Psoas muscle (tissue), 8 donors: Measurements from ENCODE around the gene ACAD9. TPM values are rescaled to one million over a fixed set of nuclear protein-coding genes. Genes with fewer than 3 reads are reported as not detected.

Experiments used
- ATAC-seq, 4 donors: fragments of 200-7000 bp; cut with Tn5 transposase; one replicate each; pipeline ENCODE4 v1.9.1; 2020; ENCODE audit warnings: moderate library complexity in 3 of 4, mild to moderate bottlenecking in 2 of 4
- DNase-seq, 2 donors: peaks; one replicate each; pipeline ENCODE4 v3.0.0-alpha.2; 2020
- H3K27ac ChIP-seq: fragments of 200-600 bp; one replicate; pipeline ENCODE4 v1.8.0; 2022
- H3K27me3 ChIP-seq, 3 donors: fragments of 200-600 bp in 1 of 3; one replicate each; pipeline versions ENCODE4 v1.6.1 to v1.8.0; 2013 to 2022; ENCODE audit warnings: low read length in 2 of 3, mild to moderate bottlenecking in 2 of 3, moderate library complexity in 1 of 3; ENCODE audit not compliant: insufficient read depth in 3 of 3
- H3K36me3 ChIP-seq, 2 donors: fragments of 200-600 bp in 1 of 2; one replicate each; pipeline versions ENCODE4 v1.6.1 to v1.8.0; 2013 to 2022; ENCODE audit warnings: low read depth in 1 of 2, mild to moderate bottlenecking in 1 of 2, moderate library complexity in 1 of 2; ENCODE audit not compliant: insufficient read depth in 1 of 2
- H3K4me1 ChIP-seq: fragments of 200-600 bp; one replicate; pipeline ENCODE4 v1.8.0; 2022
- H3K4me3 ChIP-seq: fragments of 200-600 bp; one replicate; pipeline ENCODE4 v1.8.0; 2022; ENCODE audit warnings: mild to moderate bottlenecking
- H3K9me3 ChIP-seq: fragments of 200-600 bp; one replicate; pipeline ENCODE4 v1.8.0; 2022
- WGBS, 3 donors: extraction: QIAGEN DNeasy Blood & Tissue Kit; methylation state at CpG; one replicate each; pipeline versions ENCODE4 v1.1.6 to v1.1.7; 2013; 5-methylcytosine and 5-hydroxymethylcytosine counted together
- intact Hi-C, 2 donors: fragments of 100-400 bp; cut with DNase I; formaldehyde crosslinking; loops; one replicate each; pipeline versions ENCODE4 v1.11.0 to v1.14.2; 2022
- polyA plus RNA-seq, 3 donors: library from polyadenylated mRNA; stranded (reverse); fragments of 200-250 nt; gene quantifications; one replicate each; pipeline ENCODE4 v1.2.3, GENCODE V29; 2013
- total RNA-seq, 4 donors: library from RNA; stranded (reverse); fragmentation: NEBNext Ultra II Directional in 2 of 4; extraction: Animal tissue kit (Norgen Biotek cat#: 25700) in 2 of 4; gene quantifications; one replicate each; pipeline versions ENCODE4 v1.2.1 to v1.2.4, GENCODE V29; 2021 to 2023
- TF ChIP-seq, protein P1 (sequence below): fragments of 200-600 bp; IDR thresholded peaks from one replicate; pipeline ENCODE4 v1.8.0; 2022; ENCODE audit warnings: antibody characterized with exemption
- donor health status: healthy with polysubstance abuse.
- donor health status: DM: no; HTN: no; CAD: no; lungs with moderate emphysema.
- donor health status: Bipolar disorder and iron deficiency.
- donor health status: healthy.
- donor health status: DM: yes; HTN: yes; CAD: no.
- donor health status: DM: no; HTN: no; CAD: no.
- donor health status: DM: no; HTN: no; CAD: no.
- donor health status: DM: yes; HTN: yes; CAD: no.

Gene ACAD9
- total and polyA plus RNA-seq, 7 donors, result 17.0 to 47.8 (median 29.7) TPM

DNA sequence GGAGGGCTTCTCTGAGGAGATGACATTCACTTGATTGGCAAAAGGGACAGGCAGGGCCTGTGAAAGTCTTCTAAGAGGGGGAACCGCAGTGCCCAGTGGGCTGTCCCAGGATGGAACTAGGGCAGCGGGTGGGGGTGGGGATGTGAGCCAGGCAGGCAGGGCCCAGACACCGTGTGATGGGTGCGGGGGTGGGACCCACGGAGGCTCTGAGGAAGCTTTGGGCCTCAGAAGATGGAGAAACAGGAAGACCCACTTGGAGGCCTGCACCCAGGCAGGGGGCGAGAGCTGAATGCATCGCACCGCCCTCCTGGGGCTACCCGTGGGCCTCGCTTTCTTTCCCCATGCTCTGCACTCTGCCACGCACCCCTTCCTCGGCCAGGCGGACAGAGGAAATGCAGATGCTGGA is 32.9 kb upstream of the ACAD9 start:
- intact Hi-C loops, result loop anchor here (1.0 to 5.0 kb wide), 4 partner anchors 49 to 230 kb away; no protein-coding TSS in a partner anchor
- H3K27me3 ChIP-seq, result no peaks in the 10 kb centered on the region
- TF ChIP-seq, protein P1, sequence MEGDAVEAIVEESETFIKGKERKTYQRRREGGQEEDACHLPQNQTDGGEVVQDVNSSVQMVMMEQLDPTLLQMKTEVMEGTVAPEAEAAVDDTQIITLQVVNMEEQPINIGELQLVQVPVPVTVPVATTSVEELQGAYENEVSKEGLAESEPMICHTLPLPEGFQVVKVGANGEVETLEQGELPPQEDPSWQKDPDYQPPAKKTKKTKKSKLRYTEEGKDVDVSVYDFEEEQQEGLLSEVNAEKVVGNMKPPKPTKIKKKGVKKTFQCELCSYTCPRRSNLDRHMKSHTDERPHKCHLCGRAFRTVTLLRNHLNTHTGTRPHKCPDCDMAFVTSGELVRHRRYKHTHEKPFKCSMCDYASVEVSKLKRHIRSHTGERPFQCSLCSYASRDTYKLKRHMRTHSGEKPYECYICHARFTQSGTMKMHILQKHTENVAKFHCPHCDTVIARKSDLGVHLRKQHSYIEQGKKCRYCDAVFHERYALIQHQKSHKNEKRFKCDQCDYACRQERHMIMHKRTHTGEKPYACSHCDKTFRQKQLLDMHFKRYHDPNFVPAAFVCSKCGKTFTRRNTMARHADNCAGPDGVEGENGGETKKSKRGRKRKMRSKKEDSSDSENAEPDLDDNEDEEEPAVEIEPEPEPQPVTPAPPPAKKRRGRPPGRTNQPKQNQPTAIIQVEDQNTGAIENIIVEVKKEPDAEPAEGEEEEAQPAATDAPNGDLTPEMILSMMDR, result no peak
- H3K4me3 ChIP-seq, result peak overlapping the region; percentile 66
- ATAC-seq (peak; percentile 7 to 45 (median 20)), DNase-seq (no peak)
- peak overlapping the region; percentile 81 for H3K27ac ChIP-seq
- no peaks in the 10 kb centered on the region for H3K36me3 ChIP-seq
- no peaks in the 10 kb centered on the region for H3K9me3 ChIP-seq
- H3K4me1 ChIP-seq, result peaks cover 12% of the 10 kb centered on the region
- WGBS, 3 donors, result 70 to 76% (median 73%) methylated on average over 13 of the region's 13 CpGs

DNA sequence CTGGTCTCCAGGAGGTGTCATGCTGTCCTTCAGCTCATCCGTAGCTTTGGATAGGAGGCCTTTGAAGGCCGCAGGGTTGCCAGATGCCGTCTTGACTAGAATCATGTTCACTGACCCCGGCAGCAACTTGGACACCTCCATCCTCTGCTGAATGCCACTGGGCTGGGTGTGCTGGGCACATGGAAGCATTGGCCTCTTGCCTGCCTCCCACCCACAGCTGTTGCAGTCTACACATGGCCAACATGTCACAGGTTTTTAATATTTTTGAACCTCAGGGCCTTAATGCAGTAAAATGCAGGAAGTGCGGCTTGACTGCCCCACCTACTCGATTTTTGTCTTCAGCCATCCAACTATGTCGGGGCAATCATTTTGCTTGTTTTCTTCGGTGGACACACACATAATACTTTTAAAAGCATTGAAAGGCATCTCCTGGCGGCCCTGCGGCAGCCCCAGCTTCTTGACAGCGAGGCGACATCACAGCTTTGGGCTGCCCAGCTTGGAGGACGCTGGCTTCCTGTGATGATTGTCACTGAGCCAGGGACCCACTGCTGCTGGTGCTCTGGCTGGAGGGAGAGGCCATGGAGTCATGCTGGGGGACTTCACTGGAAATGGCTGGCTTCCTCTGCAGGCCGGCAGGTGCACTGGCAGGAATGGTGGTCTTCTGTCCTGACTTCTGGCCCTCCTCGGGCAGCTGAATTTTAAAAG is 31.6 kb upstream of the ACAD9 start:
- Histone ChIP-seq H3K9me3 (no peaks in the 10 kb centered on the region), H3K4me3 (no peak overlapping the region), H3K4me1 (peaks cover 12% of the 10 kb centered on the region), H3K27me3 (no peaks in the 10 kb centered on the region), H3K36me3 (no peaks in the 10 kb centered on the region), H3K27ac (no peak overlapping the region)
- 45 to 67% (median 50%) methylated on average over 15 of the region's 15 CpGs for whole genome bisulfite sequencing, 3 donors
- DNase-seq (no peak), ATAC-seq (no peak)
- intact Hi-C loops, result loop anchor here (2.0 to 5.0 kb wide), 3 partner anchors 51 to 231 kb away; no protein-coding TSS in a partner anchor
- TF ChIP-seq, protein P1, result no peak

DNA sequence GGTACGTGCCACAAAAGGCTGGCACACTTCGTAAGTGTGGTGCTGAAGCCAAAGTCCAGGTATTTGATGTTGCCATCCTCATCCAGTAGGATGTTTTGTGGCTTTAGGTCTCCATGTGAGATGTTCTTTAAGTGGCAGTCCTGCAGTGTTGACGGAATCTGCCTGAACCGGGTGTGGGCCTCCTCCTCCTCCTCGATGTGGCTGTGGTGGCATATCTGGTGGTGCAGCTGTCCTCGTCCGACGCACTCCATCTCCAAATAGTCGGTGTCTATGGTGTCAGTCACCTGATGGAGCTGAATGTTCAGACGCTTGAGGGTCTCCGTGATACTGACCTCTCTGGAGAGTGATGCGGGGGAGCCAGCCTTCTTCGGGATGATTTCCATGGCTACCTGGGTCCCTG is 30.5 kb upstream of the ACAD9 start:
- no peaks in the 10 kb centered on the region for H3K27me3 ChIP-seq
- intact Hi-C loops, result loop anchor here (5.0 kb wide), 2 partner anchors 52 to 172 kb away; no protein-coding TSS in a partner anchor
- WGBS, 3 donors, result 86 to 91% (median 91%) methylated on average over 13 of the region's 13 CpGs
- no peaks in the 10 kb centered on the region for H3K9me3 ChIP-seq
- H3K4me1 ChIP-seq, result peaks cover 12% of the 10 kb centered on the region
- H3K27ac ChIP-seq, result no peak overlapping the region
- DNase-seq (no peak), ATAC-seq (no peak)
- TF ChIP-seq, protein P1, result no peak
- no peak overlapping the region for H3K4me3 ChIP-seq
- H3K36me3 ChIP-seq, result no peaks in the 10 kb centered on the region

DNA sequence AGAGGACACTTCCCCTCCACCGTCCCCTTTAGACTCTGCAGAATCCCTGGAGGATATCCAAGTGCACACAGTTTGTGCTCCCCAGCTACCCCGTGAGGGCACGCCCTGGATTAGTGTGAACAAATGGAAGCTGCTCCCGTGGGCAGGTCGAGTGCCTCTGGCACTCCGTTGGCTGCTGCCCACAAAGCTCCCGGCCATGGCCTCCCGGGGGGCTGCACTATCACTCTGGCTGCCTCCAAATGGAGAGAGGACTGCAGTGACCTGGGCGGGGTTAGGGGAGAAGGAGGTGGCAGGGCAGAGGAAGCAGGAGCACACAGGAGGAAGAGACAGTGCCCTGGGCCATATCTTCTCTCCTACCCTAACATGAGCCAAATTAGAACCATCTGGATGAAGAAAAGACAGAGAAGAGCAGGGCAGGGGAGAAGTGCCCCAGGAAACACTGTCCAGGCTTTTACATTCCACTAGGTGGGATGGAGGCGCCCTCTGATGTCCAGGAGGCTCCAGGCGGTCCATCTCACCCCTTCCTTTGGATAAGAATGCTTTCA is 29.4 kb upstream of the ACAD9 start:
- Histone ChIP-seq H3K4me3 (no peak overlapping the region), H3K36me3 (no peaks in the 10 kb centered on the region), H3K27ac (no peak overlapping the region), H3K27me3 (no peaks in the 10 kb centered on the region), H3K4me1 (peaks cover 12% of the 10 kb centered on the region), H3K9me3 (no peaks in the 10 kb centered on the region)
- 50 to 54% (median 52%) methylated on average over 11 of the region's 11 CpGs for WGBS, 3 donors
- no peak for ATAC-seq
- TF ChIP-seq, protein P1, result no peak
- intact Hi-C loops, result loop anchor here (5.0 kb wide), 2 partner anchors 53 to 173 kb away; no protein-coding TSS in a partner anchor
- no peak for DNase-seq
